HCT116 (cell line): ENCODE measurements around the gene PACS2. TPM values are rescaled to one million over a fixed set of nuclear protein-coding genes. Genes with fewer than 3 reads are reported as not detected.

ENCODE experiments used
- ATAC-seq: fragments of 200-7000 bp; cut with Tn5 transposase; 2 replicates; pipeline ENCODE4 v1.9.1; 2020; ENCODE audit warnings: mild to moderate bottlenecking, moderate library complexity
- BruUV-seq: library from RNA; stranded (reverse); fragments of 400-500 nt; replicated peaks from 2 replicates; lab custom pipeline; 2021; lab: Mats Ljungman, UMichigan
- CTCF ChIA-PET: fragments of 300-600 bp; sonication (Branson Sonifier 250); formaldehyde crosslinking; loops from one replicate; lab custom pipeline; 2021; ENCODE audit warnings: antibody characterized with exemption; lab: Charles Lee
- POLR2A ChIA-PET: fragments of 300-600, 350-600 bp; sonication (Branson Sonifier 250); formaldehyde crosslinking; loops from one replicate; lab custom pipeline; 2021; ENCODE audit warnings: antibody characterized with exemption; lab: Charles Lee
- RAD21 ChIA-PET, 2 experiments: fragments of 300-600 bp; sonication (Branson Sonifier 250); formaldehyde crosslinking; loops; one replicate each; lab custom pipeline; 2023; ENCODE audit warnings: low total read pairs in 2 of 2; ENCODE audit not compliant: uncharacterized antibody in 2 of 2, unreplicated experiment in 2 of 2, low non-redundant PET in 1 of 2; lab: Charles Lee
- DNase-seq: peaks from one replicate; pipeline ENCODE4 v3.0.0-alpha.2; 2010; ENCODE audit warnings: low read depth, low spot score
- H2AFZ ChIP-seq: fragments of 200-600 bp; shearing (Covaris generic), sonication (generic); 2 replicates; pipeline ENCODE4 v1.6.1; 2017; ENCODE audit warnings: low read depth, mixed run types, mixed read lengths, antibody characterized with exemption, low read length; ENCODE audit not compliant: poor library complexity, severe bottlenecking
- H3K27ac ChIP-seq: 2 replicates; pipeline ENCODE4 v1.5.1; 2012; ENCODE audit warnings: low read depth, low read length
- H3K27me3 ChIP-seq: fragments of 200-600 bp; sonication (generic); 2 replicates; pipeline ENCODE4 v1.6.1; 2016; ENCODE audit warnings: mixed run types, low read length, mixed read lengths; ENCODE audit not compliant: insufficient read depth
- H3K36me3 ChIP-seq, 2 experiments: fragments of 200-500 bp in 1 of 2; fragments of 200-600 bp in 1 of 2; sonication (Bioruptor generic) in 1 of 2; sonication (generic) in 1 of 2; 2 replicates each; pipeline versions ENCODE4 v1.5.1 to v1.6.1; 2014 to 2016; ENCODE audit warnings: low read length in 2 of 2, inconsistent platforms in 1 of 2, mixed read lengths in 1 of 2, mixed run types in 1 of 2; ENCODE audit not compliant: insufficient read depth in 2 of 2, control insufficient read depth in 1 of 2
- H3K4me1 ChIP-seq, 2 experiments: fragments of 200-600 bp in 1 of 2; sonication (generic) in 1 of 2; 2 replicates each; pipeline versions ENCODE4 v1.5.1 to v1.6.1; 2012 to 2017; ENCODE audit warnings: low read length in 2 of 2, inconsistent platforms in 1 of 2, mild to moderate bottlenecking in 1 of 2, mixed read lengths in 1 of 2, mixed run types in 1 of 2, moderate library complexity in 1 of 2; ENCODE audit not compliant: insufficient read depth in 2 of 2, control insufficient read depth in 1 of 2
- H3K4me2 ChIP-seq: fragments of 200-600 bp; sonication (generic); 2 replicates; pipeline ENCODE4 v1.6.1; 2017; ENCODE audit warnings: mixed run types, low read length, mixed read lengths
- H3K4me3 ChIP-seq, 2 experiments: fragments of 200-600 bp in 1 of 2; sonication (generic) in 1 of 2; replicated peaks in 1 of 2; 2 replicates each; pipeline ENCODE4 v1.5.1; 2011 to 2016; ENCODE audit warnings: low read length in 2 of 2, control low read depth in 1 of 2, low read depth in 1 of 2, mild to moderate bottlenecking in 1 of 2, mixed read lengths in 1 of 2, mixed run types in 1 of 2
- H3K79me2 ChIP-seq: fragments of 200-600 bp; sonication (generic); 2 replicates; pipeline ENCODE4 v1.6.1; 2017; ENCODE audit warnings: mild to moderate bottlenecking, mixed run types, low read length, moderate library complexity, mixed read lengths; ENCODE audit not compliant: insufficient read depth
- H3K9ac ChIP-seq: fragments of 200-600 bp; sonication (generic); 2 replicates; pipeline ENCODE4 v1.6.1; 2016; ENCODE audit warnings: low read length, mixed read lengths
- H3K9me2 ChIP-seq: fragments of 200-600 bp; sonication (generic), shearing (Covaris generic); 2 replicates; pipeline ENCODE4 v1.6.1; 2017; ENCODE audit warnings: mixed run types, mild to moderate bottlenecking, moderate library complexity; ENCODE audit not compliant: insufficient read depth
- H3K9me3 ChIP-seq, 2 experiments: fragments of 200-500 bp in 1 of 2; fragments of 200-600 bp in 1 of 2; sonication (Bioruptor generic) in 1 of 2; sonication (generic) in 1 of 2; 2 replicates each; pipeline ENCODE4 v1.6.1; 2014 to 2017; ENCODE audit warnings: low read length in 2 of 2, mixed read lengths in 2 of 2, inconsistent platforms in 1 of 2, low read depth in 1 of 2, mild to moderate bottlenecking in 1 of 2, mixed run types in 1 of 2, moderate library complexity in 1 of 2; ENCODE audit not compliant: control insufficient read depth in 1 of 2, insufficient read depth in 1 of 2
- H4K20me1 ChIP-seq: fragments of 200-600 bp; sonication (generic), shearing (Covaris generic); 2 replicates; pipeline ENCODE4 v1.6.1; 2017; ENCODE audit warnings: mixed run types, mild to moderate bottlenecking, moderate library complexity; ENCODE audit not compliant: insufficient read depth
- CEBPB ChIP-seq: IDR thresholded peaks from 2 replicates; pipeline ENCODE4 v1.6.1; 2012; ENCODE audit warnings: low read depth
- EGR1 ChIP-seq: IDR thresholded peaks from 2 replicates; pipeline ENCODE4 v1.6.1; 2012; ENCODE audit warnings: low read depth
- ELF1 ChIP-seq: IDR thresholded peaks from 2 replicates; pipeline ENCODE4 v1.6.1; 2012; ENCODE audit warnings: low read depth, borderline replicate concordance
- EZH2 ChIP-seq: fragments of 200-600 bp; sonication (generic); IDR thresholded peaks from 2 replicates; pipeline ENCODE4 v1.6.1; 2017; ENCODE audit warnings: antibody characterized with exemption, mixed run types
- EZH2phosphoT487 ChIP-seq: fragments of 200-600 bp; IDR thresholded peaks from 2 replicates; pipeline ENCODE4 v1.6.1; 2018; ENCODE audit warnings: antibody characterized with exemption, borderline replicate concordance
- FOSL1 ChIP-seq: IDR thresholded peaks from 2 replicates; pipeline ENCODE4 v1.6.1; 2012; ENCODE audit warnings: low read depth
- SIN3A ChIP-seq: IDR thresholded peaks from 2 replicates; pipeline ENCODE4 v1.6.1; 2012; ENCODE audit warnings: low read depth
- TCF7L2 ChIP-seq: IDR thresholded peaks from 2 replicates; pipeline ENCODE4 v1.7.0; 2011; ENCODE audit warnings: borderline replicate concordance, inconsistent platforms; ENCODE audit not compliant: insufficient read depth, insufficient read length; ENCODE audit errors: extremely low read depth
- ZBTB33 ChIP-seq: IDR thresholded peaks from 2 replicates; pipeline ENCODE4 v1.6.1; 2011; ENCODE audit warnings: mild to moderate bottlenecking, low read length, moderate library complexity; ENCODE audit not compliant: insufficient replicate concordance; ENCODE audit errors: extremely low read depth
- ZFX ChIP-seq: fragments of 450-650 bp; IDR thresholded peaks from 2 replicates; pipeline ENCODE4 v1.6.1; 2017
- ZNF274 ChIP-seq: fragments of 200-500 bp; sonication (Bioruptor generic); IDR thresholded peaks from 2 replicates; pipeline ENCODE4 v1.6.1; 2014; ENCODE audit warnings: mild to moderate bottlenecking, low read depth, low read length, inconsistent platforms
- intact Hi-C: fragments of 100-400 bp; cut with micrococcal nuclease; formaldehyde crosslinking; loops from 2 replicates; pipeline ENCODE4 v1.10.0; 2022
- total RNA-seq: library from RNA; stranded (reverse); gene quantifications from one replicate; pipeline ENCODE4 v1.2.1, GENCODE V29; 2021; ENCODE audit not compliant: unreplicated experiment

Gene PACS2
- total RNA-seq, 1 experiment from 2014 or later = 75.5 TPM

GRCh38 chr14:105353136-105353535, 38.6 kb downstream of the PACS2 start:
- no peak for ATAC-seq
- no peaks in the 10 kb centered on the region for H3K9me3 ChIP-seq
- H4K20me1 ChIP-seq = no peaks in the 10 kb centered on the region
- no peak overlapping the region for H3K9ac ChIP-seq
- no peak overlapping the region for H3K27ac ChIP-seq
- H3K4me1 ChIP-seq = peaks cover 7% of the 10 kb centered on the region in 2 experiments; a peak in 2 of 4 replicates
- CTCF ChIA-PET = no interaction called here
- no peak overlapping the region for H3K4me2 ChIP-seq
- no TSS peak for BruUV-seq
- no peak overlapping the region for H3K4me3 ChIP-seq
- H3K9me2 ChIP-seq = no peaks in the 10 kb centered on the region
- TF ChIP-seq EZH2phosphoT487 (no peak), TCF7L2 (no peak), ZFX (no peak), FOSL1 (no peak), ZBTB33 (no peak), EGR1 (no peak), CEBPB (no peak), ELF1 (no peak)
- no peaks in the 10 kb centered on the region for H3K27me3 ChIP-seq
- no peaks in the 10 kb centered on the region for H3K79me2 ChIP-seq
- DNase-seq = no peak
- no peaks in the 10 kb centered on the region for H3K36me3 ChIP-seq
- RAD21 ChIA-PET = no interaction called here
- POLR2A ChIA-PET = no interaction called here
- intact Hi-C loops = no loop called here
- no peak overlapping the region for H2AFZ ChIP-seq

- no peak for TF ChIP-seq ZBTB33
- TF ChIP-seq ZNF274 = no peak
- TF ChIP-seq SIN3A = no peak
- no peak for TF ChIP-seq EZH2
- no peak for TF ChIP-seq EGR1
- H2AFZ ChIP-seq = no peak overlapping the region
- no peak for ATAC-seq
- no peak overlapping the region for H3K4me2 ChIP-seq
- intact Hi-C loops = no loop called here
- H3K9me3 ChIP-seq = no peaks in the 10 kb centered on the region
- H3K9me2 ChIP-seq = no peaks in the 10 kb centered on the region
- peaks cover 4 to 5% of the 10 kb centered on the region in 2 experiments; a peak in 2 of 4 replicates for H3K4me1 ChIP-seq
- no TSS peak for BruUV-seq
- H3K4me3 ChIP-seq = no peak overlapping the region
- ChIA-PET RAD21 (no interaction called here), POLR2A (no interaction called here), CTCF (no interaction called here)
- H3K79me2 ChIP-seq = no peaks in the 10 kb centered on the region
- DNase-seq = no peak
- H4K20me1 ChIP-seq = no peaks in the 10 kb centered on the region
- H3K27me3 ChIP-seq = no peaks in the 10 kb centered on the region
- H3K27ac ChIP-seq = no peak overlapping the region
- no peak overlapping the region for H3K9ac ChIP-seq
- no peaks in the 10 kb centered on the region; a peak in 1 of 4 replicates for H3K36me3 ChIP-seq
Measured at GRCh38 chr14:105354541-105354940, 40.0 kb downstream of the PACS2 start.
